GM12878 (cell line): ENCODE measurements around the gene PCNX1. TPM values are rescaled to one million over a fixed set of nuclear protein-coding genes. Genes with fewer than 3 reads are reported as not detected.

Experiments
- ATAC-seq: fragments of 200-7000 bp; cut with Tn5 transposase; 3 replicates; pipeline ENCODE4 v1.9.1; 2020; ENCODE audit warnings: mild to moderate bottlenecking, moderate library complexity
- BruUV-seq: library from RNA; stranded (reverse); fragments of 400-500 nt; replicated peaks from 2 replicates; lab custom pipeline; 2021; lab: Mats Ljungman, UMichigan
- CTCF ChIA-PET: fragments of 300-600 bp; sonication (Branson Sonifier 250); formaldehyde crosslinking; extraction: SDS; loops from one replicate; lab custom pipeline; 2021; ENCODE audit warnings: inconsistent platforms; lab: Yijun Ruan, JAX
- POLR2A ChIA-PET: fragments of 350-600 bp; formaldehyde crosslinking; extraction: SDS; loops from one replicate; lab custom pipeline; 2021; ENCODE audit warnings: inconsistent platforms; lab: Charles Lee
- RAD21 ChIA-PET: fragments of 300-600 bp; sonication (Branson Sonifier 250); formaldehyde crosslinking; loops from one replicate; lab custom pipeline; 2023; ENCODE audit warnings: antibody characterized with exemption; ENCODE audit not compliant: unreplicated experiment; lab: Charles Lee
- SMC1A ChIA-PET: fragments of 300-600 bp; sonication (Branson Sonifier 250); formaldehyde crosslinking; loops from one replicate; lab custom pipeline; 2023; ENCODE audit not compliant: unreplicated experiment, uncharacterized antibody; lab: Charles Lee
- DNase-seq: peaks from one replicate; pipeline ENCODE4 v3.0.0-alpha.2; 2011; ENCODE audit warnings: low read depth, low spot score
- FAIRE-seq: peaks from 3 replicates; lab custom pipeline; 2011; peaks lifted over from hg19 to GRCh38; lab: Jason Lieb, UNC
- H2AFZ ChIP-seq: 2 replicates; pipeline ENCODE4 v1.6.0; 2011; ENCODE audit warnings: low read depth, low read length, control low read depth; ENCODE audit not compliant: control insufficient read depth
- H3K27ac ChIP-seq: 2 replicates; pipeline ENCODE4 v1.5.1; 2011; ENCODE audit warnings: control low read depth; ENCODE audit not compliant: control insufficient read depth, insufficient read depth
- H3K27me3 ChIP-seq, 2 experiments: replicated peaks in 1 of 2; 2 replicates each; pipeline versions ENCODE4 v1.6.0 to v1.6.1; 2011; ENCODE audit warnings: low read length in 1 of 2; ENCODE audit not compliant: control insufficient read depth in 2 of 2, insufficient read depth in 2 of 2
- H3K36me3 ChIP-seq, 2 experiments: 2 replicates each; pipeline ENCODE4 v1.5.1; 2011; ENCODE audit warnings: low read length in 1 of 2; ENCODE audit not compliant: control insufficient read depth in 2 of 2, insufficient read depth in 2 of 2
- H3K4me1 ChIP-seq: 2 replicates; pipeline ENCODE4 v1.6.1; 2011; ENCODE audit warnings: mild to moderate bottlenecking, low read length, moderate library complexity, mixed read lengths; ENCODE audit not compliant: control insufficient read depth, insufficient read depth
- H3K4me2 ChIP-seq: 2 replicates; pipeline ENCODE4 v1.6.0; 2011; ENCODE audit warnings: control low read depth; ENCODE audit not compliant: control insufficient read depth, insufficient read depth
- H3K4me3 ChIP-seq: fragments of 200-600 bp; sonication (generic); 2 replicates; pipeline ENCODE4 v1.5.1; 2016
- H3K79me2 ChIP-seq: 2 replicates; pipeline ENCODE4 v1.6.0; 2011; ENCODE audit warnings: low read length; ENCODE audit not compliant: control insufficient read depth, insufficient read depth
- H3K9ac ChIP-seq: 2 replicates; pipeline ENCODE4 v1.8.0; 2011; ENCODE audit warnings: low read length, control low read depth, mixed read lengths; ENCODE audit not compliant: control insufficient read depth, insufficient read depth
- H3K9me3 ChIP-seq: replicated peaks from 3 replicates; pipeline ENCODE4 v1.5.1; 2011; ENCODE audit warnings: mild to moderate bottlenecking, low read length; ENCODE audit not compliant: control insufficient read depth, insufficient read depth
- H4K20me1 ChIP-seq: 2 replicates; pipeline ENCODE4 v1.6.0; 2011; ENCODE audit not compliant: control insufficient read depth, insufficient read depth
- ATF7 ChIP-seq: fragments of 450-650 bp; IDR thresholded peaks from 2 replicates; pipeline ENCODE4 v1.6.1; 2016; ENCODE audit warnings: low read depth, mild to moderate bottlenecking
- BMI1 ChIP-seq: fragments of 450-650 bp; IDR thresholded peaks from 2 replicates; pipeline ENCODE4 v1.6.1; 2016; ENCODE audit warnings: mild to moderate bottlenecking, moderate library complexity, borderline replicate concordance
- BRCA1 ChIP-seq: IDR thresholded peaks from 2 replicates; pipeline ENCODE4 v1.6.1; 2011; ENCODE audit warnings: low read depth, low read length, improper control_type of control experiment
- CREM ChIP-seq: IDR thresholded peaks from 2 replicates; pipeline ENCODE4 v1.6.1; 2014; ENCODE audit warnings: antibody characterized with exemption, low read depth
- EGR1 ChIP-seq, 2 experiments: IDR thresholded peaks; 1 replicate in 1 of 2; 2 replicates in 1 of 2; pipeline ENCODE4 v1.6.1; 2011 to 2012; ENCODE audit warnings: low read depth in 2 of 2, low read length in 2 of 2, borderline replicate concordance in 1 of 2, mild to moderate bottlenecking in 1 of 2, moderate library complexity in 1 of 2
- KLF5 ChIP-seq: fragments of 450-650 bp; IDR thresholded peaks from 2 replicates; pipeline ENCODE4 v1.6.1; 2014; ENCODE audit warnings: mild to moderate bottlenecking; ENCODE audit not compliant: partially characterized antibody
- MEF2B ChIP-seq: fragments of 450-650 bp; IDR thresholded peaks from 2 replicates; pipeline ENCODE4 v1.6.1; 2018; ENCODE audit warnings: mild to moderate bottlenecking, moderate library complexity; ENCODE audit not compliant: partially characterized antibody, poor library complexity, severe bottlenecking
- SREBF2 ChIP-seq: IDR thresholded peaks from 2 replicates; pipeline ENCODE4 v1.6.1; 2012; ENCODE audit warnings: mild to moderate bottlenecking, low read length
- WRNIP1 ChIP-seq: IDR thresholded peaks from 2 replicates; pipeline ENCODE4 v1.6.1; 2011; ENCODE audit warnings: low read depth, low read length, improper control_type of control experiment, borderline replicate concordance
- WGBS: methylation state at CpG from one replicate; pipeline ENCODE4 v1.1.6; 2016; ENCODE audit warnings: low lambda C conversion rate; ENCODE audit not compliant: insufficient replicate concordance, insufficient coverage; ENCODE audit errors: missing lambda C conversion rate; 5-methylcytosine and 5-hydroxymethylcytosine counted together
- in situ Hi-C: fragments of 300-500 bp; cut with MboI; formaldehyde crosslinking; loops from 9 replicates; pipeline ENCODE4 v1.14.3; 2018; ENCODE audit warnings: mixed read lengths
- intact Hi-C: fragments of 100-400 bp; cut with micrococcal nuclease; formaldehyde crosslinking; loops from one replicate; pipeline ENCODE4 v1.14.2; 2022; ENCODE audit not compliant: unreplicated experiment
- polyA plus RNA-seq, 11 experiments: library from polyadenylated mRNA; depleted of rRNA in 4 of 11; unstranded in 6 of 11; stranded (reverse) in 5 of 11; fragments of >200 nt; fragmentation: Nextera tagmentation in 4 of 11; fragmentation: Illumina TruSeq in 1 of 11; extraction: Ambion mirVana in 4 of 11; extraction: Trizol in 1 of 11; gene quantifications; 1 replicate in 1 of 11; 2 replicates in 10 of 11; pipeline versions ENCODE4 v1.2.1 to v1.2.3, GENCODE V29; 2011 to 2016; ENCODE audit warnings: inconsistent platforms in 2 of 11, missing spikeins in 2 of 11, low read depth in 1 of 11
- total RNA-seq, 4 experiments: library from RNA; depleted of rRNA in 3 of 4; stranded (reverse); fragments of >200 nt in 3 of 4; fragmentation: Illumina TruSeq in 1 of 4; extraction: Trizol in 1 of 4; gene quantifications; 2 replicates each; pipeline versions ENCODE4 v1.2.1 to v1.2.3, GENCODE V29; 2013 to 2021
- TF ChIP-seq, protein P1 (sequence below): fragments of 450-650 bp; IDR thresholded peaks from 2 replicates; pipeline ENCODE4 v1.6.1; 2017; ENCODE audit warnings: mild to moderate bottlenecking, moderate library complexity
- TF ChIP-seq, protein P2 (sequence below): fragments of 450-650 bp; IDR thresholded peaks from 2 replicates; pipeline ENCODE4 v1.6.1; 2016; ENCODE audit warnings: mild to moderate bottlenecking, moderate library complexity, borderline replicate concordance
- TF ChIP-seq, protein P3 (sequence below): fragments of 450-650 bp; IDR thresholded peaks from 2 replicates; pipeline ENCODE4 v1.6.1; 2016; ENCODE audit warnings: mild to moderate bottlenecking

The PCNX1 gene
- total and polyA plus RNA-seq, 10 of the 15 experiments (the other 5 are each of a cell fraction or from before 2014, with no cell fraction given), result 4.6 to 53.9 (median 20.5) TPM

DNA sequence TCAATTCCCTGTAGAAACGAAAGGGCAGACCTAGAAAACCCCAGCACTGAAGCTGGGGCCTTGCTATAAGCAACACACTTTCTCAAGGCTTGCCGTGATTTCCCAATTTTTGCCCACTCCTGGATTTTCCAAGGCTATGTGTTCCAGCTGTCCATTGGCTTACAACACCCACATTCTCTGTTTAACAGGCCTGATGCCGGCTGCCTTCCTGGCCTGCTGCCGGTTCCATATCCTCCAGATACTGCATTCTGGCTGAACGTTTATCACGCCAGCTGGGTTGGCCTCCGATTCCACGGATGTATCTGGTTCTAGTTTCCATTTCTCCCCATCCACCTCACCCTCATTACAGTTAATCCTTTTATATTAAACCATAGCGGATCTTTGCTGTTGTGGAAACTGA, 2.0 kb upstream of the PCNX1 start (continued):
- TF ChIP-seq, protein P1, sequence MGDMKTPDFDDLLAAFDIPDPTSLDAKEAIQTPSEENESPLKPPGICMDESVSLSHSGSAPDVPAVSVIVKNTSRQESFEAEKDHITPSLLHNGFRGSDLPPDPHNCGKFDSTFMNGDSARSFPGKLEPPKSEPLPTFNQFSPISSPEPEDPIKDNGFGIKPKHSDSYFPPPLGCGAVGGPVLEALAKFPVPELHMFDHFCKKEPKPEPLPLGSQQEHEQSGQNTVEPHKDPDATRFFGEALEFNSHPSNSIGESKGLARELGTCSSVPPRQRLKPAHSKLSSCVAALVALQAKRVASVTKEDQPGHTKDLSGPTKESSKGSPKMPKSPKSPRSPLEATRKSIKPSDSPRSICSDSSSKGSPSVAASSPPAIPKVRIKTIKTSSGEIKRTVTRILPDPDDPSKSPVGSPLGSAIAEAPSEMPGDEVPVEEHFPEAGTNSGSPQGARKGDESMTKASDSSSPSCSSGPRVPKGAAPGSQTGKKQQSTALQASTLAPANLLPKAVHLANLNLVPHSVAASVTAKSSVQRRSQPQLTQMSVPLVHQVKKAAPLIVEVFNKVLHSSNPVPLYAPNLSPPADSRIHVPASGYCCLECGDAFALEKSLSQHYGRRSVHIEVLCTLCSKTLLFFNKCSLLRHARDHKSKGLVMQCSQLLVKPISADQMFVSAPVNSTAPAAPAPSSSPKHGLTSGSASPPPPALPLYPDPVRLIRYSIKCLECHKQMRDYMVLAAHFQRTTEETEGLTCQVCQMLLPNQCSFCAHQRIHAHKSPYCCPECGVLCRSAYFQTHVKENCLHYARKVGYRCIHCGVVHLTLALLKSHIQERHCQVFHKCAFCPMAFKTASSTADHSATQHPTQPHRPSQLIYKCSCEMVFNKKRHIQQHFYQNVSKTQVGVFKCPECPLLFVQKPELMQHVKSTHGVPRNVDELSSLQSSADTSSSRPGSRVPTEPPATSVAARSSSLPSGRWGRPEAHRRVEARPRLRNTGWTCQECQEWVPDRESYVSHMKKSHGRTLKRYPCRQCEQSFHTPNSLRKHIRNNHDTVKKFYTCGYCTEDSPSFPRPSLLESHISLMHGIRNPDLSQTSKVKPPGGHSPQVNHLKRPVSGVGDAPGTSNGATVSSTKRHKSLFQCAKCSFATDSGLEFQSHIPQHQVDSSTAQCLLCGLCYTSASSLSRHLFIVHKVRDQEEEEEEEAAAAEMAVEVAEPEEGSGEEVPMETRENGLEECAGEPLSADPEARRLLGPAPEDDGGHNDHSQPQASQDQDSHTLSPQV, result no peak
- TF ChIP-seq EGR1 (IDR thresholded peaks at IDR 0.05; ENCODE audit: borderline replicate concordance in 1 of 2, low read depth in 2 of 2, low read length in 2 of 2) (no peak), SREBF2 (no peak), WRNIP1 (no peak)

DNA sequence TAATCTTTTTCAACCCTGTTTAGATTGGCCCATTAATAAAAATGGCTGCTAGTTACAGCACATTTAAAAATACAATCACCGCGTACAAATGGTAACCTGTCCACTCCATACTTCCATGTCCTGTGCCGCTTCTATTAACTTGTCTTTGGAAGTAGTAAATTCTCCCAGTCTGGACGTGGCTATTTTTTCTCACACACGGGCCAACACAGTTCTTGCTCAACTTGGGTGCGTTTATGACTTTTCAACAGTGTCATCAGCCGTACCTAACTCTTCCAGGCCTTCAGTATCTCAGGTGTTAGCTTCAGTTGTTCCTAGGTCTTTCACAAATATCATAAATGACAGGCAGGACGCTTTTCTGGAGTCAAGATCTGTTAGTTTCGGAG, 475 bp upstream of the PCNX1 start:
- peak overlapping the region; percentile 95 for H2AFZ ChIP-seq
- no peak for ATAC-seq
- peak overlapping the region; percentile 86 for H3K9ac ChIP-seq
- peak overlapping the region; percentile 69 for H3K4me3 ChIP-seq
- H3K4me2 ChIP-seq, result peak overlapping the region; percentile 77
- CTCF ChIA-PET, result interaction anchor here (0.8 to 7.4 kb wide), 26 partner anchors 9 to 243 kb away, joined by 3 to 110 read pairs (median 6); partner anchors contain the start of gene MAP3K9
- TSS peak; percentile 95 for BruUV-seq
- in situ Hi-C loops (no loop called here), intact Hi-C loops (loop anchor here (1.0 to 5.0 kb wide), 5 partner anchors 24 to 90 kb away; no protein-coding TSS in a partner anchor)
- H3K36me3 ChIP-seq, result no peaks in the 10 kb centered on the region
- H3K9me3 ChIP-seq, result no peaks in the 10 kb centered on the region
- H3K27ac ChIP-seq, result peak overlapping the region; percentile 87
- RAD21 ChIA-PET, result interaction anchor here (0.6 to 4.3 kb wide), 19 partner anchors 14 to 1176 kb away, joined by 3 to 41 read pairs (median 5); partner anchors contain the start of genes MAP3K9 and TTC9
- SMC1A ChIA-PET, result interaction anchor here (1.0 to 5.2 kb wide), 21 partner anchors 8 to 305 kb away, joined by 3 to 61 read pairs (median 5); no protein-coding TSS in a partner anchor
- no peak for FAIRE-seq
- DNase-seq, result no peak
- peaks cover 3% of the 10 kb centered on the region; the same call in 1 of the 2 replicates for H4K20me1 ChIP-seq
- POLR2A ChIA-PET, result interaction anchor here (0.6 to 3.4 kb wide), 7 partner anchors 9 to 270 kb away, joined by 3 to 9 read pairs (median 3); no protein-coding TSS in a partner anchor
- WGBS, result 16% methylated on average over 9 of the region's 9 CpGs
- peaks cover 47% of the 10 kb centered on the region for H3K79me2 ChIP-seq
- H3K27me3 ChIP-seq, result no peaks in the 10 kb centered on the region
- 0 out of 2 replicates have a peak, but pooled peaks cover 5% of the 10 kb centered on the region for H3K4me1 ChIP-seq
- no peak for TF ChIP-seq KLF5
- TF ChIP-seq, protein P2, sequence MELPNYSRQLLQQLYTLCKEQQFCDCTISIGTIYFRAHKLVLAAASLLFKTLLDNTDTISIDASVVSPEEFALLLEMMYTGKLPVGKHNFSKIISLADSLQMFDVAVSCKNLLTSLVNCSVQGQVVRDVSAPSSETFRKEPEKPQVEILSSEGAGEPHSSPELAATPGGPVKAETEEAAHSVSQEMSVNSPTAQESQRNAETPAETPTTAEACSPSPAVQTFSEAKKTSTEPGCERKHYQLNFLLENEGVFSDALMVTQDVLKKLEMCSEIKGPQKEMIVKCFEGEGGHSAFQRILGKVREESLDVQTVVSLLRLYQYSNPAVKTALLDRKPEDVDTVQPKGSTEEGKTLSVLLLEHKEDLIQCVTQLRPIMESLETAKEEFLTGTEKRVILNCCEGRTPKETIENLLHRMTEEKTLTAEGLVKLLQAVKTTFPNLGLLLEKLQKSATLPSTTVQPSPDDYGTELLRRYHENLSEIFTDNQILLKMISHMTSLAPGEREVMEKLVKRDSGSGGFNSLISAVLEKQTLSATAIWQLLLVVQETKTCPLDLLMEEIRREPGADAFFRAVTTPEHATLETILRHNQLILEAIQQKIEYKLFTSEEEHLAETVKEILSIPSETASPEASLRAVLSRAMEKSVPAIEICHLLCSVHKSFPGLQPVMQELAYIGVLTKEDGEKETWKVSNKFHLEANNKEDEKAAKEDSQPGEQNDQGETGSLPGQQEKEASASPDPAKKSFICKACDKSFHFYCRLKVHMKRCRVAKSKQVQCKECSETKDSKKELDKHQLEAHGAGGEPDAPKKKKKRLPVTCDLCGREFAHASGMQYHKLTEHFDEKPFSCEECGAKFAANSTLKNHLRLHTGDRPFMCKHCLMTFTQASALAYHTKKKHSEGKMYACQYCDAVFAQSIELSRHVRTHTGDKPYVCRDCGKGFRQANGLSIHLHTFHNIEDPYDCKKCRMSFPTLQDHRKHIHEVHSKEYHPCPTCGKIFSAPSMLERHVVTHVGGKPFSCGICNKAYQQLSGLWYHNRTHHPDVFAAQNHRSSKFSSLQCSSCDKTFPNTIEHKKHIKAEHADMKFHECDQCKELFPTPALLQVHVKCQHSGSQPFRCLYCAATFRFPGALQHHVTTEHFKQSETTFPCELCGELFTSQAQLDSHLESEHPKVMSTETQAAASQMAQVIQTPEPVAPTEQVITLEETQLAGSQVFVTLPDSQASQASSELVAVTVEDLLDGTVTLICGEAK, result peak; percentile 63
- no peak for TF ChIP-seq BRCA1
- no peak for TF ChIP-seq BMI1
- TF ChIP-seq ATF7, result no peak
- TF ChIP-seq MEF2B, result no peak
- no peak for TF ChIP-seq CREM
- TF ChIP-seq, protein P3, sequence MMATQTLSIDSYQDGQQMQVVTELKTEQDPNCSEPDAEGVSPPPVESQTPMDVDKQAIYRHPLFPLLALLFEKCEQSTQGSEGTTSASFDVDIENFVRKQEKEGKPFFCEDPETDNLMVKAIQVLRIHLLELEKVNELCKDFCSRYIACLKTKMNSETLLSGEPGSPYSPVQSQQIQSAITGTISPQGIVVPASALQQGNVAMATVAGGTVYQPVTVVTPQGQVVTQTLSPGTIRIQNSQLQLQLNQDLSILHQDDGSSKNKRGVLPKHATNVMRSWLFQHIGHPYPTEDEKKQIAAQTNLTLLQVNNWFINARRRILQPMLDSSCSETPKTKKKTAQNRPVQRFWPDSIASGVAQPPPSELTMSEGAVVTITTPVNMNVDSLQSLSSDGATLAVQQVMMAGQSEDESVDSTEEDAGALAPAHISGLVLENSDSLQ, result peak; percentile 21; the same call in 1 of the 2 replicates
